Type B pancreatic cell (in vitro differentiated cells): ENCODE measurements around the gene CUEDC1. TPM values are rescaled to one million over a fixed set of nuclear protein-coding genes. Genes with fewer than 3 reads are reported as not detected.
A peak's percentile ranks its signal among the peaks of the same experiment; 100 is the strongest.
"Not testable (repeated sequence)": the region's sequence is repeated elsewhere in the genome, so short reads cannot be mapped to it uniquely, and the experiment has no call there.

ENCODE experiments used
- DNase-seq: peaks from one replicate; pipeline ENCODE4 v3.0.0; 2021; ENCODE audit warnings: mixed read lengths; ENCODE audit not compliant: unreplicated experiment; ENCODE audit errors: extremely low spot score
- H3K27ac Mint-ChIP-seq: 2 replicates; pipeline ENCODE4 v1.8.0; 2021; ENCODE audit warnings: mild to moderate bottlenecking, mixed read lengths
- H3K27me3 Mint-ChIP-seq: 2 replicates; pipeline ENCODE4 v1.8.0; 2021; ENCODE audit warnings: mixed read lengths
- H3K36me3 Mint-ChIP-seq: 2 replicates; pipeline ENCODE4 v1.8.0; 2021; ENCODE audit warnings: mixed read lengths
- H3K4me1 Mint-ChIP-seq: one replicate; pipeline ENCODE4 v1.8.0; 2021; ENCODE audit warnings: mixed read lengths; ENCODE audit not compliant: unreplicated experiment
- H3K4me3 Mint-ChIP-seq: 2 replicates; pipeline ENCODE4 v1.8.0; 2021; ENCODE audit warnings: mild to moderate bottlenecking, mixed read lengths
- H3K9me3 Mint-ChIP-seq: 2 replicates; pipeline ENCODE4 v1.8.0; 2021; ENCODE audit warnings: mixed read lengths
- total RNA-seq: library from RNA; stranded (reverse); gene quantifications from 2 replicates; pipeline ENCODE4 v1.2.1, GENCODE V29; 2021; ENCODE audit warnings: low replicate concordance
- TF ChIP-seq, protein P1 (sequence below): fragments of 200-600 bp; sonication (generic); conservative IDR thresholded peaks from 2 replicates; pipeline ENCODE4 v1.5.0; 2021; ENCODE audit warnings: antibody characterized with exemption, mild to moderate bottlenecking

Gene CUEDC1
- total RNA-seq, 1 donor from 2014 or later = 31.3 TPM

DNA sequence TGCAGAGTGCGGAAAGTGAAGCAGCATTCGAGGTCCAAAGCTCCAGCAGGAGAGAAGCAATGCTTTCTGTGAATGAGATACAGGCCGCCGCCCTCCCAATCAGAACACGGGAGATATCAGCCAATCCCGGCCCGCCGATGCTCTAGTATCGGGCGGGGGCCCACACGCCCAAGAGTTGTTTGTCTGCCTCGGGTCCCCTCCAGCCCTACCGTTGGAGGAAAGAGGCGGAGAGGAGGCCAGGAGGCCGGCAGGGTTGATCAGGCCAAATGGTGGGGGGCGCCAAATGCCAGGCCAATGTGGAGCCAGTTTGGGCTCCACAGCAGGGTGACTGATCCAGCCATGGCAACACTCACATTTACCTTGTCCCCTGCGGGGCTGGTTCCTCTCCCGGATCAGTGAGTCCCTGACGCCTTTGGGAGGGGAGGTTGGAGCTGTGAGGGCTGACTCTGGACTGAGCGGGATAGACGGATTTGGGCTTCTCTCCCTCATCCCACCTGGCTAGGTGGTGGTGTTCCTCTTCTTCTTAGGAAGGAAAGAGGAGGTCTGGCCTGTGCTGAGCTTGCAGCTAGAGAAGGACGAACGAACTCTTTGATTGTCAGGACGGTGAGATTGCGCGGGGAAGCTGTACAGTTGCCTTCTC, 10.4 kb upstream of the CUEDC1 start:
- H3K4me1 Mint-ChIP-seq = peaks cover 5% of the 10 kb centered on the region
- TF ChIP-seq, protein P1, sequence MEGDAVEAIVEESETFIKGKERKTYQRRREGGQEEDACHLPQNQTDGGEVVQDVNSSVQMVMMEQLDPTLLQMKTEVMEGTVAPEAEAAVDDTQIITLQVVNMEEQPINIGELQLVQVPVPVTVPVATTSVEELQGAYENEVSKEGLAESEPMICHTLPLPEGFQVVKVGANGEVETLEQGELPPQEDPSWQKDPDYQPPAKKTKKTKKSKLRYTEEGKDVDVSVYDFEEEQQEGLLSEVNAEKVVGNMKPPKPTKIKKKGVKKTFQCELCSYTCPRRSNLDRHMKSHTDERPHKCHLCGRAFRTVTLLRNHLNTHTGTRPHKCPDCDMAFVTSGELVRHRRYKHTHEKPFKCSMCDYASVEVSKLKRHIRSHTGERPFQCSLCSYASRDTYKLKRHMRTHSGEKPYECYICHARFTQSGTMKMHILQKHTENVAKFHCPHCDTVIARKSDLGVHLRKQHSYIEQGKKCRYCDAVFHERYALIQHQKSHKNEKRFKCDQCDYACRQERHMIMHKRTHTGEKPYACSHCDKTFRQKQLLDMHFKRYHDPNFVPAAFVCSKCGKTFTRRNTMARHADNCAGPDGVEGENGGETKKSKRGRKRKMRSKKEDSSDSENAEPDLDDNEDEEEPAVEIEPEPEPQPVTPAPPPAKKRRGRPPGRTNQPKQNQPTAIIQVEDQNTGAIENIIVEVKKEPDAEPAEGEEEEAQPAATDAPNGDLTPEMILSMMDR = no peak
- H3K4me3 Mint-ChIP-seq = no peak overlapping the region
- no peaks in the 10 kb centered on the region for H3K27me3 Mint-ChIP-seq
- H3K36me3 Mint-ChIP-seq = no peaks in the 10 kb centered on the region
- no peaks in the 10 kb centered on the region for H3K9me3 Mint-ChIP-seq
- no peak overlapping the region for H3K27ac Mint-ChIP-seq
- peak; percentile 63 for DNase-seq

DNA sequence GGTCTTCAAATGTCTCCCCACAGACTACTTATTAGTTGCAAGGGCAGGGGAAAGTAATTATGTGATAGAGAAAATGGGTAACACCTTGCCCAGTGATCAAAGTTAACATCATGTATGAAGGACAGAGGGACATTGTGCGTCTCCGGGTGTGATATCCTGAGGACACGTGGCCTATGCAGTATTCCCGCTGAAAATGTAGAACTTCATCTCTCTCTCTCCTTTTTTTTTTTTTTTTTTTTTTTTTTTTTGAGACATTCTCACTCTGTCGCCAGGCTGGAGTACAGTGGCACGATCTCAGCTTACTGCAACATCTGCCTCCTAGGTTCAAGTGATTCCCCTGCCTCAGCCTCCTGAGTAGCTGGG, 7.9 kb upstream of the CUEDC1 start:
- DNase-seq = no peak
- Mint-ChIP-seq H3K27me3 (no peaks in the 10 kb centered on the region), H3K27ac (no peak overlapping the region), H3K4me1 (peaks cover 4% of the 10 kb centered on the region), H3K4me3 (no peak overlapping the region), H3K9me3 (no peaks in the 10 kb centered on the region), H3K36me3 (no peaks in the 10 kb centered on the region)
- TF ChIP-seq, protein P1 = no peak

DNA sequence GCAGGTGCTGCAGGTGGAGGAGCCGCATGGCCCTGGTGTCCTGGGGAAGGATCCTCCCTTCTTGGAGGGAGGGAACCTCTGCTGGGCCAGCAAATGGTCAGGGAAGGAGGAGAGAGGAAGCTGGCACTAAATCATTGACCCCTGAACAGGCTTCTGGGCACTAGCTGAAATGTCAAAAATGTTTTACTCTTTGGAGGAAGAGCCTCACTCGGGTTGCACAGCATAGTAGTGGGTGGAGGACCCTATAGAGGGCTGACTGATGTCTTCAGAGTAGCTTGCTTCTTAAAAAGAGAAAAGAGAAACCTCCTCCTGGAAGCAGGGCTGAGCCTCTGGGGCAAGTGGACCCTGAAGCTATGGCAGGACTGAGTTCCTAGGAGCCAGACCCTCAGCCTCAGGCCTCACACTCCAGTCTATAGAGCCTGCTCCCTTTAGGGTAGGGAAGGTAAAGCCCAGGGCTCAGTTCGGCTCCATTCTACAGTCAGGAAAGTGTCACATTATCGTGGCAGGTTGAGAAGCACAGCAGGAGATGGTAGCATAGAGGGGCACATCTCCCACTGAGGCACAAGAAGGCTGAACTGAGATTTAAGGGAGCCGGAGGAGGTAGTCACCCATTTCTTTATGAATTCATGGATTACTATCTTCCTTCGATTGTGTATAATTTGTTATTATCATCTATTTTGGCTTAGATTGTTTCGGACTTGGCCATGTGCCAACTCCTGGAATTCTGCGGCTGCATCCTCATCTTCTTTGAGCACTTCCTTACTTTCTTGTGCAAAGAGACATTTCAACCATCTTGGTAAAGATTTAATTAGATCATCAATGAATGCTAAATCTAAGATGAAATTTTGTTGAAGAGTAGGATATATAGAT, 7.3 kb upstream of the CUEDC1 start:
- TF ChIP-seq, protein P1 = no peak
- no peak overlapping the region for H3K4me3 Mint-ChIP-seq
- H3K9me3 Mint-ChIP-seq = no peaks in the 10 kb centered on the region
- peak; percentile 43 for DNase-seq
- H3K36me3 Mint-ChIP-seq = no peaks in the 10 kb centered on the region
- H3K27ac Mint-ChIP-seq = no peak overlapping the region
- H3K27me3 Mint-ChIP-seq = no peaks in the 10 kb centered on the region
- H3K4me1 Mint-ChIP-seq = peaks cover 9% of the 10 kb centered on the region

DNA sequence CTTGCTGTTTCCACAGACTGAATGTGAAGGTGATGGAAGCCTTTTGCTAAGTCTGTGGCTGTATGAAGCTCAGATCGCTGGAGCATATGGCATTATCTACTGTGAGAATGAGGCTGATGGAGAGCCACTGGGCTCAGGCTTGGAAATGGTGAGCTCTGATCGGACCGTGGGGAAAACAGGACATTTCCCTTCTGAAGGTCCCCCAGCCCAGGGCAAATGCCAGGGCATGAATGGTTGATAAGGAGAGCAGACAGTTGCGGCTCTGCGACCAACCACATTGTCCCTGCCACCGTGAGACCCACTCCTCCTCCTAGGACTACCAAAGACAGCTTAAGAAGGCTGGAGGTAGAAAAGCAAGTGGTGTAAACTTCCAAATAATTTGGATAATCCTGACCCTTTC, 4.7 kb upstream of the CUEDC1 start:
- TF ChIP-seq, protein P1 = no peak
- Mint-ChIP-seq H3K27ac (no peak overlapping the region), H3K9me3 (no peaks in the 10 kb centered on the region), H3K4me3 (no peak overlapping the region), H3K27me3 (peaks cover 3% of the 10 kb centered on the region), H3K4me1 (peaks cover 22% of the 10 kb centered on the region), H3K36me3 (no peaks in the 10 kb centered on the region)
- peak; percentile 29 for DNase-seq

DNA sequence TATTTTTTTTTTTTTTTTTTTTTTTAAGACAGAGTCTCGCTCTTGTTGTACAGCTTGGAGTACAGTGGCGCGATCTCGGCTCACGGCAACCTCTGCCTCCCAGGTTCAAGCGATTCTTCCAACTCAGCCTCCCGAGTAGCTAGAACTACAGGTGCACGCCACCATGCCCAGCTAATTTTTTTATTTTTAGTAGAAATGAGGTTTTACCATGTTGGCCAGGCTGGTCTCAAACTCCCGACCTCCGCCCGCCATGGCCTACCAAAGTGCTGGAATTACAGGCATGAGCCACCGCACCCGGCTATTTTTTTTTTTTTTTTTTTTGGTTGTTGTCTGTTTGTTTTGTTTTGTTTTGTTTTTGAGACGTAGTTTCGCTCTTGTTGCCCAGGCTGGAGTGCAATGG, 3.2 kb upstream of the CUEDC1 start:
- H3K4me3 Mint-ChIP-seq, H3K27me3 Mint-ChIP-seq: not testable (repeated sequence)

DNA sequence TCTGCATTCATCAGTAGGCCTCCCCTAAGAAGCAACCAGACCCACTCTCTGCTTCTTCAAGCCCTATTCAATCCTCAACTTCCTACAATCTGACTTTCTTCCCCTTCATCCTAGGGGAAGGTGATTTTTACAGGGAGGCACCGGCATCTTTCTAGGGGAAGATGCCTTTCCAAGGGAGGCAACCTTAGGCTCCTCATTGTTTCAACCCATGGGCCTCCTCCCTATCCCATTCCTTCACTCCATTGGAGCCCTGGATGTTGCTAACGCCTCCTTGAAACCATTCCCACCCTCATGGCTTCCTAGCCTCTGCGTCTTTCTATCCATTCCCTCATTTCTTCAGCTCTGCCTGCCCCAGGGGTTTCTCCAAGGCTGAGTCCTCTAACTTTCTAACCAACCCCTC, 2.7 kb upstream of the CUEDC1 start:
- DNase-seq = no peak
- peak overlapping the region; percentile 14 for H3K27ac Mint-ChIP-seq
- peaks cover 3% of the 10 kb centered on the region for H3K27me3 Mint-ChIP-seq
- no peaks in the 10 kb centered on the region for H3K9me3 Mint-ChIP-seq
- peaks cover 3% of the 10 kb centered on the region for H3K36me3 Mint-ChIP-seq
- TF ChIP-seq, protein P1 = no peak
- peak overlapping the region; percentile 45 for H3K4me3 Mint-ChIP-seq
- peaks cover 36% of the 10 kb centered on the region for H3K4me1 Mint-ChIP-seq

More for the DNA sequence above, 3.2 kb upstream of the CUEDC1 start:
- not testable (repeated sequence) for H3K36me3 Mint-ChIP-seq, H3K9me3 Mint-ChIP-seq, H3K27ac Mint-ChIP-seq, DNase-seq
- peaks cover 31% of the 10 kb centered on the region for H3K4me1 Mint-ChIP-seq
